HG03175 (cell line): ENCODE results near the gene RASSF8.

Source experiments
- ATAC-seq: cut with Tn5 transposase; IDR thresholded peaks from one replicate; pipeline ENCODE4 v1.9.1; 2021; ENCODE audit warnings: mild to moderate bottlenecking, moderate library complexity; ENCODE audit not compliant: unreplicated experiment

The RASSF8 gene

DNA sequence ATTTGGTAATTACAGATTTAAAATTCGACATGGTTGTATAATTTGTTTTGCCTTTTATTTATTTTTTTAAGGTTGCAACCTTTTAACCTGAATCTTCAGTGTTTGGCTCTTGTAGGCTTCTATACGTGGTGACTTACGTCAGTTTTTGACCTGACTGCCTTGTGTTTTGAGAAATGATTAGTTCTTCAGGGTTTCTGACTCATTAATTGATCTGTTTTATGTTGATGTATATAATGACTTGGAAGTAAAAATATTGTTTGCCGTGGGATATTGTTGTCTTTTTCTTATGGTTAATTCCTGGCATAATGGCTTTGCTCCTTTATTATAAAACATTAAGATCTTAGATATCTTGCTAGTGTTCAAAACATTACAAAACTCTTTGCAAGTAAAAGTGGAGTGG, 2.5 kb downstream of the RASSF8 start:
- ATAC-seq, result no peak

DNA sequence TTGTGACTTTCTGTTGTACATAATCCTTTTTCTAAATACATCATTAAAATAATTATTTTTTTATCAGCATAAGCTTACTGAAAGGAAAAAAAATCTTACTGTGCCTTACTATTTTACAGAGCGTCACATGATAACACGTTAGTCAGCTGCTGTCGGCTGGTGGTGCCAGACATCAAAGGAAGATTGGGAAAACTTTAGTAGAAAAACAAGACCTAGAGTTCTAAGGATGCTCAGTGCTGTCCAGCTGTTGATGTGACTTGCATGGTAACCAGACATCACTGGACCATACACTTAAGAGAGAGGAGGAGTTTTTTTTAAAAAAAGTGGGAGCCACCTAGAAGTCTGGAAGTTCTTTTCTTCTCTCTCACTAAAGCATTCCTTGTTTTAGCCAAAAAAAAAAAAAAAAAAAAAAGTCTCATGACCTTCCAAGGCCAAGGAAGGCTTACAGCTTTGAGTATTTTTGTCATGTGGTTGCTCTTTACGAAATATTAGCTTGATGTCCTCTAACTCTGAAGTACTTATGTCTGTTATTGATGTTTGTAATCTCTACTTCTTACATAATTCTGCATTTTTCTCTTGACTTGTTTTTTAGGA, 4.5 kb downstream of the RASSF8 start:
- ATAC-seq, result no peak

DNA sequence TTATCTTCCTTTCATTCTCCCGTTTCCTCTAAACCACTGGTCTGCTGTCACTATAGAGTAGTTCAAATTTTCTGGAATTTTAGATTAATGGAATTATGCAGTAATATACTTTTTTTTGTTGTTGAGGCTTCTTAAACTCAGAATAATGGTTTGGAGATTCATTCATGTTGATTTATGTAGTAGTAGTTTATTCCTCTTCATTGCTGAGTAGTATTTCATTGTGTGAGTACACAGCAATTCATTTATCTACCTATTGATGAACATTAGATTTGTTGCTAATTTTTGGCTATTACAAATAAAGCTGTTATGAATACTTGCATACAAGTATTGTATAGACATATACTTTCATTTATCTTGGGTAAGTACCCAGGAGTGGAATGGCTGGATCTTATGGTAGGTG, 7.2 kb downstream of the RASSF8 start:
- no peak for ATAC-seq

DNA sequence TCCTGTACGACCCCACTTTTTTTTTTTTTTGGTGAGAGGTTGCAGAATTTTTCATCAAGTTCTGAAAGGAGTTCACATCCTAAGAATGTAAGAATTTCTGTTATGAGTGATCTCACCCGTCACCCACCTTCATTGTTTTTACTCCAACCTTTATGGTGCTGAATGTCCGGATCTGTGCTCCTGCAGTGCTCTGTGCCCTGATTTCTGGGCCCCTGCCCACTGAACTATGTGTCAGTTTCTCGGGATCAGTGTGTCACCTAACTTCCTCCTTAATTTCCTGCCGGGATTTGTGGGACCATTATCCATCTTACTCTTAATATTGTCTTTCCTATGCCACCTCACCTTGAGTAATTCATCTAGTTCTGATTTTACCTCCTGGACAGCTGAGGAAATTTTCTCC, 11.6 kb downstream of the RASSF8 start:
- ATAC-seq, result no peak

DNA sequence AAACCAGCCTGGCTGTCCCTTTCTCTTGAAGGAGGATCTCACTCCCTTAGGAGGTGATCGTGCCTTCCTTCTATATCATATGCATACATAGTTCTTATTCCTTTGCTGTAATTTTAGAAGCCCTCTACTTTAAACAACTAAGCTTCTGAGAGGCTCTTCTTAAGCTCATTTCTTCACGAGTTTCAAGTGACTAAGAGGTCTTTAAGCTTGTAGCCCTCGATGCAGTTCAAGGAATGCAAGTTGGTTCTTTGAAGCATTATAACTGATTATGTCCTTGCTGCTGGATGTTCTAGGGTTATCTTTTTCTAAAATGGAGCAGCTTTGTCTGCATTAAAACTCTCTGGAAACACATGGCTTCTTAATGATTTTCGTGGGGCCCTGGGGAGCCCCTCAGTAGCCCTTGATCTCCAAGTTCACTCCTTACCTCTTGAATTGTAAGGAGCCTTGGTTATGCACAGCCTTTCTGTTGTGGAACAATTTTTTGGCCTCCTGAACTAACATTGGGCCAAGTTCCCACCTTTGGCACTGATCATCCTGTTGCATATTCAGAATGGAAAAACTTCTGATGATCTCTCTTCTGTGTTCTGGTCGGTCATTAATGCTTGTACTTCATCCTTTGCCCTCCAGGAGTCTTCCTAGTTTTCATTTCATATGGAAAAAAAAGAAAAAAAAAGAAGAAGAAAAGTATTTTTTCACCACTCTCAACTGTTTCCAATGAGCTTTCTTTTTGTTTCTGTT, 12.6 kb downstream of the RASSF8 start:
- ATAC-seq, result no peak

DNA sequence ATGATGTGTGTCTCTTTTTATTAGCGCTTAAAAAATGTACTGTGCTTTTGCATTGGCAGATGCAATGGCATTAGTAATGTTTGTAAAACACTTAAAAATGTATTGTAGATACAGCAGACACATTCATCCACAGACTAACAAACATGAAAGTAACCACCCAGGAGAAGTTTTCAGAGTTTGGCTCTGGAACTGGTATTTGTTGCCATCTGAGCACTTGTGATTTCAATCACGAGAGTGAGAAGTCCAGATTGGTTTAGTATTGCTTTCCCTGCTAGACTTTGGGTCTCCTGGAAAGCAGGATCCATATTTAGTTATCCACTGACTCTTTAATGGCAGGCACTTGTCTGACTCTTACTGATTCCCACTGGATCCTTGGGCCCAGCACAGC, 13.2 kb downstream of the RASSF8 start:
- no peak for ATAC-seq

DNA sequence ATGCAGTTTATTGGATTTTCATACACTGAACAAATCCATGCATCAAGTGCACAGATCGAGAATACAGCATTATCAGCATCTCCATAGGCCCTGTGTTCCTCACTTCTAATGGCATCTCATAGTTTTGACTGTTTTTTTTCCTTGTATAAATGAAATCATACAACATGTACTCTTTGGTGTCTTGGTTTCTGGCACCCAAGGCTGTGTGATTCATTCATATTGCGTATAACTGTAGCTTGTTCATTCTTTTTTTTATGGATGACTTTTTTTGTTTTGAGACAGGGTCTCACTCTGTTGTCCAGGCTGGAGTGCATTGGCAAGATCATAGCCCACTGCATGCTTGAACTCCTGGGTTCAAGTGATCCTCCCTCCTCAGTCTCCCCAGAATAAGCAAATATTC, 14.3 kb downstream of the RASSF8 start:
- ATAC-seq, result no peak

DNA sequence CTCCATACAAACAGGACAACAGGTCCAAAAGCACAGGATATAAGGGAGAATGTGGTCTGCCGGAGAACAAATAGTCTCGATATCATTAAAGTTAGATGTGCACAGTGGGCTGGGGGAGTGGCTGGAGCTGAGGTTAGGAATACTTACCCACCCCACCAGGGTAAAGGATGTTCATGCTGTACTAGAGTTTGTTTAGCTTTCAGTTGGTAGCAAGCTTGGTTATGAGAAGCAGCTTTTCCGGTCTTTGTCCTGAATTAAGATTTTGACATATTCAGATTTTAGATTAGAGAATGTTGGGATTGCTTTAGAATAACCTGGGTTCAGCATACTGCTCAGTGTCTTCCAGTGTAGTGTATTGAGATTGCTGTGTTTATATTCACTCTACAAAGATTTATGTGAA, 16.7 kb downstream of the RASSF8 start:
- ATAC-seq, result no peak

DNA sequence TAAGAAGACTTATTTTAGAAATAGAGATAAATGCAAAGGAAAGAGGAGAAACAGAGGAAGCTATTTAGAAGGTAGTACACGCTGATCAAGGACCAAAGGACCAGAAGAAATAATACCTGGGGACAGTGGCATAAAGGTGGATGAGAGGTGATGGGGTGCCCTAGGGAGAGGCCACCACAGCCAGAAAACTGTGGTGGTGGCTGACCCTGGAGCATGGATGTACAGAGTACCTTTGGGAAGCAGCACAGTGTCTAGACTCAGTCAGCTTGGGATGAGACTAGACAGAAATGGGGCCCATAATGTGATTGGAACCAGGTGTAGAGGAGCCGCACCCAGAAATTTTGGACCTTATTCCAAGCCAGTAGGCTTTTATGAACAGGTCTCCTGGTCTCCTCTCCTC, 17.2 kb downstream of the RASSF8 start:
- no peak for ATAC-seq

DNA sequence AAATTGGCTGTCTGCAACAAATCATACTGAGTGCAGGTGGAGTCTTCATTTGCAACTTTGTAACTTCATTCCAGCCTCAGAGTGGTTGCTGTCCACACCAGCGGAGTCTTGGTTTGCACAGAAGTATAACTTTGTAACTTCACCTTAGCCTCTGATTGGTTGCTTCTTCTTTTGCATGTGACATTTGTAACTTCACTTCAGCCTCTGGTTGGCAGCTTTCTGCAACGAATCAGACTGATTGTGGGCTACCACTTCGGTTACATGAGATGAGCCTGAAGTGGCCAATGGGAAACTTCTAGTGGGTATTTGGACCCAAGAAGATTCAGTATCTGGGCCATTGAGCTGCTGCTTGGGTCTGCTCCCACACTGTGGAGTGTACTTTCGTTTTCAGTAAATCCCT, 17.8 kb downstream of the RASSF8 start:
- no peak for ATAC-seq

DNA sequence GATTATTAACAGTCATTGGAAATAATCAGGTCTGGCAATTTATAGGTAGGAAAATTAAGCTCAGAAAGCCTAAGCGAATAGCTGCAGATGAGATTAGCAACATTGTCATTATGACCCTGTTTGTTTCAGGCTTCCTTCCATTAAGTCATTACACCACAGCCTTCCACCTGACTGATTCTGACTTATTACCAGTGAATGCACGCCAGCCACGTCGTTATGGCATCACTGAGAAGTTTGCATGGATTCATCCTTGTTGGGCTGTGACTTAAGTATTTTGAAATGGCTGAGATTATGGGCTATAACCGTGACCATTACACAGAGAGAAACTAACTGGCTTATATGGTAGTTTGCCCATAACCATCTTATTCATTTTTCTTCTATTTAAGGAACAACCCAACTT, 18.6 kb downstream of the RASSF8 start:
- no peak for ATAC-seq

DNA sequence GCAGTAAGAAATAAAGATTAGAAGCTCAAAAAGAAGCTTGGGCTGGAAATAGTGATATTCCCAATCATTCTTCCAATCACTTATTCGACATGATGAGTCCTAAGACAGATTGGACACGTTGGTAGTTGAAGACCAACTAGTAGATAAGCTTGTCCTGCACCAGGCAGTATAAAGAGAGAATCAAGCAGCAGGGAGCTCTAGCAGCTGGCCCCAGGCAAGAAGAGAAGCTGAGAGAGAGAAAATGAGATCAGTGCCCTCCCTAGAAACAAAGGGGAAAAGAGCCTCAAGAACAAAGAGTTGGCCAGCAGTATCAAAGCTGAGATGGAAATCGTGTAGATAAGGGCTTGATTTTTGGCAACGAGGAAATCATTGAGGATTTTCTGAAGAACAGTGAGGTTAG, 20.6 kb downstream of the RASSF8 start:
- no peak for ATAC-seq

DNA sequence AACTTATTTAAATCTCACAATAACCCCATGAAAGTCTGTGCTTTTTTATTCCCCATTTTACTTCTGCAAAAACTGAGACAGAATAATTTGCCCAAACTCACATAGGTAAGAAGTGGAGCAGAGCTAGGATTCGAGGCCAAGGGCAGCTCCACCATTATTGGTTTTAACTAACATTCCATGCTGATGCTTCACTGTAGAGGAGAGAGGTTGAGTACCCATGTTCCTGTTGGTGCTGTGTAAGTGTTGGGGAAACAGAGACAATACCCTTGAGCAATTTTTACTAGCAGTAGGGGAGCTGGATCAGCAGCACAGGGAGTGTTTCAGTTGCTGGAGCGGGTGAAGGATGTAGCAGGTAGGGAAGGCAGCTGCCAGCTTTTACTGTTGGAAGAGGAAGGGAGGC, 21.1 kb downstream of the RASSF8 start:
- no peak for ATAC-seq

DNA sequence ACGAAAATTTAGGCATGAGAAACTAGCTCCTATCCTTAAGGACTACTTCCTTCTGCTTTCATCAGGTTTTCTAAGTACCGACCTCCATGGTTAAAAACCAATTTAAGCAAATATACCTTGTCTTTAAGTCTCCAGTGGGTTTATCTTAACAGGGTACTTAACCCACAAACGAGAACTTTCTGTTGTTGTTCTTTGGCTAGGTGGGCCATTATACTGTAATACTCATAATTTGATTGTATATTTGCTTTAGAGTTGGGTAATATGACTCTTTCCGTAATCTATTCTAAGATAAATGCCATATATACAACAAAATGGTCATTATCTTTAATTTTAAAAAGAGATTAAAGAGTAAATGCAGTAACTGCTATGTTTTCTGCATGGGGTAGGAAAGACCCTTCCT, 21.6 kb downstream of the RASSF8 start:
- no peak for ATAC-seq

DNA sequence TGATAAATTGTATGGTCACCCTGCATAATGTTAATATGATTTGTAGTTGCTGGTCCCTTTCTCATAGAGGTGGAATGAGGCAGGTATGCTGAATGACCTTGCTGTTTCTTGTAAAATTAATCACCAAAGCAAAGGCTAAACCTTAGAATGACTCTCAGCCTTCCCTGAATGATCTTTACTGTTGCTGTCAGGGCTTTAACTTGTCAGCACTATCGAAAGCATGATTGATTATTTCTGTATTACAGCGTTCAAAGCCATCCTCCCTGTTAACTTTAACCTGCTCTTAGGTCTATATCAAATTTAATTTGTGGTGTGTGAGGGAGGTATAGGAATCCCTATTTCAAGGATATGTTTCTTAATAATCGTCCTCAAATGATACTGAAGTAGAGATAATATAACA, 23.1 kb downstream of the RASSF8 start:
- ATAC-seq, result no peak

DNA sequence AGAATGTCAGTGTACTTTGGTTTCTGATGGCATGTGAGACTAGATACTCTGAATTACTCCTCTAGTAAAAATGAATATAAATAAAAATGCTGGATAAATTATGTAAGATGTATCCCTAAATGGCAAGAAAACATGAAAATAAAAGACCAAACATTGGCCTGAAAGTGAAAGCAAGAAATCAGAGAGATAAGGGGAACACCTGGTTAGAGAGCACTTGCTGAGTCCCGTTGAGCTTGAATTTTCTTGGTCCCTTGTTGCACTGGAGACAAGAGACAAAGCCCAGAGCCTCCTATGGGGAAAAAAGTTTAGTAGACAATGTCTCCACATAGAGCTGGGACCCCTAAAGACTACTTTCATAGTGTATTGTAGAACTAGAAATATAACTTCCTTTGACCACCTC, 23.9 kb downstream of the RASSF8 start:
- no peak for ATAC-seq

DNA sequence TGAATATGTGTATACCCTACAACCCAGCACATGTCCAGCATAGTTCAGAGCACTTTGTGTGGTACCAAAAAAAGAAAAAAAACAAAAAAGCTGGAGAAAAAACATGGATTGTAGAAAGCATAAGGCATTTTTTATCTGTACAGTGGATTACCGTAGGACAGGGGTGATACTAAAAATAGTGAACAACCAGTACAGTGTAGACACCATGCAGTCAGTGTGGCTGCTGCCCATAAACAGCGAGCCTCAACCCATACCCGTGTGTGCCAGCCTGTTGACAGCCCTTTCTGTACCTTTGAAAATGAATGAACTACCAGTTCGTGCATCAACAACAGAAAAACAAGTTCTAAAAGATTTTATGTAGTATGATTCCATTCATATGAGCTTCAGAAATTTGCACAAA, 25.1 kb downstream of the RASSF8 start:
- no peak for ATAC-seq

DNA sequence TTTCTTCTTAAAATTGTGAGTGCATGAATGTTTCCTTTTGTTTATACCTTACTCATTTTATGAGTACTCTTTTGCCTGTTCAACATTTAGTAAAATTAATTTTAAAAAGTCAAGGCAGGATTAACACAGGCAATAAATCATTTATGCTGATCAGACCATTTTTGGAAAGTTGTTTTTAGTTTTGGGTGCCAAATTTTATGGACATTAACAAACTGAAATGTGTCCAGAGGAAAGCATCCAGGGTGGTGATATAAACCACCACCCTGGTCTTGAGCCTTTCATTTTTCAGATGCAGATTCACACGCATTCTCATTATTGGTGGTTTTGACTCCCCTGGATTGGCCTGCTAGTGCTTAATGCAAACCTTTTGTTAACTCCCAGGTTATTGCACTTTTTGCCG, 26.3 kb downstream of the RASSF8 start:
- no peak for ATAC-seq

DNA sequence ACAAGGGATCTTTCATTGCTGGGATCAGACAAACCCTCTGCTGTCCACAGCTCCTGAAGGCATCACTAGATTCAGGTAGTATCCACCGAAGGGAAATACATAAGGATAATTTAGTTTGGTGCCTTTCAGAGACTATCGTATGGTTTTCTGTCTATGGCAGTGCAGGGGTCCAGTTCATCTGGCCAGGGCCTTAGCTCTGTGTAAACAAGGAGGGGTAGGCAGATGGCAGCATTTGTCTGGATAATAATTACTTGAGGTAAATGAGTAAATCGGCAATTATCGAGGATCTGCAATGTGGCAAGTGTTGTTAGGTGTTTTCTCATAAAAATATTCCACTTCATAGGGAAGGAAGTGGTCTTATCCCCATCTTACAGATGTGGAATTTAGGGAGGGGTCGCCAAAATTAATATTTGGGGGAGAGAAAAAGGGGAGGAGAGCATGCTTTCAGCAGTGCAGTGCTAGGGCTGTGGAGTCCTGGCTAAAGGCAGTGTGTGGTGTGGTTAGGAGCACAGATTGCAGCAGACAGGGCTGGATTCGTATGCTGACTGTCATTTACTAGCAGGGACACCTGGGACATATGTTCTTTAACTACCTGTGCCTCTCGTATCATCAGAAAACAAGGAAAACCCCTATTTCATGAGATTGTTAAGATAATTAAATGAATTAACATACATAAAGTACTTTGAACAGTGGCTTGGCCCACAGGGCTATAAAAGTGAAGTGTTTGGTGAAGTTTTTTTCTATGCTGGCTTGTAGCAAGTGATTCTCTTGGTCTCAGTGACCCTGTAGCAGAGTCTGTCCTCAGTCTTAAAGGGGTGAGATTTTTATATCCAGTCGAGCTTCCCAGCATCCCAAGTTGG, 27.1 kb downstream of the RASSF8 start:
- ATAC-seq, result no peak

DNA sequence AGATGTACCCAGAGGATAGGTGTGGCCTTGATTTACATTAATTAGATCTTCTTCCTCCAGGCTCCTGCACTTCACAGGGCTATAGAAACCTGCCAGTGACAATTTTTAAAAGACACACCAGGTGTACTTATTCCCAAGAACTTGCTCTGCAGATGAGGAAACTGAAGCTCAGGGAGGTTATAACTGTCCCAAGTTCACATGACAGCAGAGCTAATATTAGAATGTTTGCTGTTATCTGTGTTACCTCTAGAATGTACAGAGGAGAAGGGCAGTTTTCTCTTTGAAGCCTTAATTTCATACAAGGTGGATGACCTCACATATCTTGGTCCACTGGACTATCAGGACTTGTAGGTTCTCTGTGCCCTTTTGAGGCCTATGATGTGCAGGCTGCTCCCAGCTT, 27.7 kb downstream of the RASSF8 start:
- ATAC-seq, result no peak

DNA sequence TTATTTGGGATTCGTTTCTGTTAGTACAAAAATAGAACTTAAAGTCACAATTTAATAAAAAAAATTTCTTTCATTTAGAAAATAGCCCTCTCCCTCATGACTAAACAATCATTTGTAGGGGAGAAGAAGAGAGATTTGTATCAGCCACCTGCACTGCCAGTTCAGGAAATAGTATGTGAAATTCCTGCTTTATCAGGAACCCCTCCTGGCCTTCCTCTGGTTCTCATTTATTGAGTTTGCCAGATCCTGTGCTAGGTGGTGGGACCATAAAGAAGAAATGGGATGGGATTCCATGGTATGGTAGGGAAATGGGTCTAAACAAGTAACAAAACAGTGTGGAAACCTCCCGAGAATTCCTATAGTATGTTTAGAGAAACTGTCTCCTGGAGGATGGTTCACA, 30.0 kb downstream of the RASSF8 start:
- ATAC-seq, result no peak

DNA sequence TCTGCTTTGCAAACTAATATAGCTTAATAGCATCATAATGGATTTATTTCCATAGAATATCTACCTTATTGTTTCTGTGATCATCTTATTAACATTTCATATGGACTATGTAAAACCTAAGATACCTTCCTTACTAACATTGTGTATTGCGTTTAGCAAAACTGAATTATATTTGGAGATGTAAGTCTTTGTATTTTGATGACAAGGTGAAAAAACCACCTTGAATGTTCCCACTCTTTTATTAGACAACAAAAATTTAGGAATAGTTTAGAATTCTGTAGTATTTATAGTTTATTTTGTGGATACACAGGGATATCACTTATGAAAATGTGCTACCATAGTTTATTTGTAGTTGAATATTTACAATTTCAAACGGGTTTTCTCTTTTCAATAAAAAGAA, 32.0 kb downstream of the RASSF8 start:
- ATAC-seq, result no peak
